Peyer's patch (tissue), 4 donors: ENCODE results near the gene KIAA1614.

Experiments
- POLR2A ChIP-seq, 2 donors: fragments of 450-650 bp; IDR thresholded peaks; one replicate each; pipeline ENCODE4 v1.5.1; 2017; ENCODE audit warnings: antibody characterized with exemption in 2 of 2, mild to moderate bottlenecking in 2 of 2, moderate library complexity in 2 of 2
- TF ChIP-seq, protein P1 (sequence below), 6 experiments: fragments of 450-650 bp in 4 of 6; fragments of 200-600 bp in 2 of 6; sonication (generic) in 1 of 6; IDR thresholded peaks; one replicate each; pipeline ENCODE4 v1.5.1; 2017 to 2019; ENCODE audit warnings: antibody characterized with exemption in 6 of 6, mild to moderate bottlenecking in 3 of 6, moderate library complexity in 1 of 6

DNA sequence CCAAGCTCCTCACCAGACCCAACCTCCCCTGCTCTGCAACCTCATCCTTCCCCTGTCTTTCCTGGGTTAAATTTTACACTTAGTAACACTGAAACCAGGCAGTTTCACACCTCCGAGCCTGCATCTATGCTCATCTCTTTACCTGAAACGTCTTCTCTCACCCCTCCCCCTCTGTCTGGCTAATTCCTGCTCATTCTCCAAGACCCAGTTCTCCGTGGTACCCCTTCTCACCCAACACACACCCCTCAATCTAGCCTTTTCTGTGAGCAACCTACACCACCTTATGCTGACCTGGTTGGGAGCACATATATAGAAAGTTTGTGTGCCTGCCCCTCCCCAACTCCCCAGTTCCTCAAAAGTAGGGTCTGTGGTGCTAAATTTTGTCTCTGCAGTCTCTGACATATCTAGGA, 3.7 kb upstream of the KIAA1614 start:
- TF ChIP-seq, protein P1, sequence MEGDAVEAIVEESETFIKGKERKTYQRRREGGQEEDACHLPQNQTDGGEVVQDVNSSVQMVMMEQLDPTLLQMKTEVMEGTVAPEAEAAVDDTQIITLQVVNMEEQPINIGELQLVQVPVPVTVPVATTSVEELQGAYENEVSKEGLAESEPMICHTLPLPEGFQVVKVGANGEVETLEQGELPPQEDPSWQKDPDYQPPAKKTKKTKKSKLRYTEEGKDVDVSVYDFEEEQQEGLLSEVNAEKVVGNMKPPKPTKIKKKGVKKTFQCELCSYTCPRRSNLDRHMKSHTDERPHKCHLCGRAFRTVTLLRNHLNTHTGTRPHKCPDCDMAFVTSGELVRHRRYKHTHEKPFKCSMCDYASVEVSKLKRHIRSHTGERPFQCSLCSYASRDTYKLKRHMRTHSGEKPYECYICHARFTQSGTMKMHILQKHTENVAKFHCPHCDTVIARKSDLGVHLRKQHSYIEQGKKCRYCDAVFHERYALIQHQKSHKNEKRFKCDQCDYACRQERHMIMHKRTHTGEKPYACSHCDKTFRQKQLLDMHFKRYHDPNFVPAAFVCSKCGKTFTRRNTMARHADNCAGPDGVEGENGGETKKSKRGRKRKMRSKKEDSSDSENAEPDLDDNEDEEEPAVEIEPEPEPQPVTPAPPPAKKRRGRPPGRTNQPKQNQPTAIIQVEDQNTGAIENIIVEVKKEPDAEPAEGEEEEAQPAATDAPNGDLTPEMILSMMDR (IDR thresholded peaks at IDR 0.05): no peak
- no peak for TF ChIP-seq POLR2A (IDR thresholded peaks at IDR 0.05)
